GM18519 (cell line): ENCODE measurements around the gene USP47.

ENCODE experiments used
- ATAC-seq: cut with Tn5 transposase; IDR thresholded peaks from one replicate; pipeline ENCODE4 v1.9.1; 2021; ENCODE audit warnings: mild to moderate bottlenecking, moderate library complexity; ENCODE audit not compliant: unreplicated experiment, low FRiP score

Gene USP47

DNA sequence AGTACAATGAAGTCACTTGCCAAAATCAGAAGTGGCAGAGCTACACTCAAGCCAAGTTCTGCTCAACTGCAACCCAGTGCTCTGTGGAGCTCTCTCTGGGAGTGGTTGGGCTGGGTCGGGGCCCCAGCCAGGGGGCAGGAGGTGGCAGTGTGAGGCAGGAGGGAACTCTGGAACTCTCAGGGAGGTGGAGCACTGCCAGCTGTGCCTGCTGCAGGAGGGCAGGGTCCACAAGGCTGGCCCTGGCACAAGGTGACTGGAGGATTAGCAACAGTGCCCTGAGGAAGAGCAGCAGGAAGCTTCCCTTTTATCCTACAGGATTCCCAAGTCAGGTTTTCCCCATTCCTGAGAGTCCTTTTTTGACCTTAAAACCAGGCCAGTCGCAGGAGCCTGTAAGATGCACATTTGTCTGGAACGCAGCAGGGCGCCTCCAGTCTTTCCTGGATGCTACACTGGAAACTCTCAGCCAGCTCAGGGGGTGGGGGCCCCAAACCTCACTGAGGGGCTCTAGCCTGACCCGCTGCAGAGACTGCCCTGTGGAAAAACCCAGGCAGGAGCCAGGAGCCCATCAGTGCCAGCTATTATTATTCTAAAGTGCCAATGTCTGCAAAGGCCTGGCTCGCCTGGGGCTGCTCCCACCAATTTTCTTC lies 134.8 kb downstream of the USP47 start:
- ATAC-seq = no peak

DNA sequence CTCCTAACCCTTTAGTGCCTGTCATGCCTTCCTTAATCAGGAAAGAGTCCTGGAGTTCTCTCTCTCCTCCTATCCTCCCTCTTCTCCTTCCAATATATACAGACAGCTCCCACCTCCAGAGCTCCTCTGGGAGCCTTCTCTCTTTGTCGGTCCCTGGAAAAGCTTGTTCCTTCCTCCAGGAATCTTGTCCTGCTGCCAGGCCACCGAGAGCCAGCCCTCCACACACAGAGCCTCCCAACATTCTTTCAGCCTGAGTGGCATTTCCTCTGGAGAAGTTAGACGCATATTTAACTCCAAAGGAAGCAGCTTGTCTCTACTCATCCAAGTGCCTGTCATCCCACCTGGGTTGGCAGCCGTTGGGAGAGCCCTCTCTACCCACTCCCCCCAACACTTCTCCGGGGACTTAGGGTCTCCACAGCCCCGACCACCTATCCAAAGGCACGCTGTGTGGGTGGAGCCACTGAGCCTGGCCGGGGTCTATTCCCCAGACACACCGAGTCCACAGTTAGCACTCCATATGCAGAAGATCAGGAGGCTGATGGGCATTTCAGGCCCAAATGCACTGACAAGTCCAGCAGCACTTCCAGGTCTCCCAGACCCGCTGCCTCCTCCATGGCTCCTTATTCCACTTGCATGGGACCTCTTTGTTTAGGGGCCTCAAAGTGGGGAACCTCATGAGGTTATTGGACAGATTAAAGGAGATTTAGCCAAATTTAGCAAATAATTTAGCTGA lies 135.6 kb downstream of the USP47 start:
- ATAC-seq = no peak

DNA sequence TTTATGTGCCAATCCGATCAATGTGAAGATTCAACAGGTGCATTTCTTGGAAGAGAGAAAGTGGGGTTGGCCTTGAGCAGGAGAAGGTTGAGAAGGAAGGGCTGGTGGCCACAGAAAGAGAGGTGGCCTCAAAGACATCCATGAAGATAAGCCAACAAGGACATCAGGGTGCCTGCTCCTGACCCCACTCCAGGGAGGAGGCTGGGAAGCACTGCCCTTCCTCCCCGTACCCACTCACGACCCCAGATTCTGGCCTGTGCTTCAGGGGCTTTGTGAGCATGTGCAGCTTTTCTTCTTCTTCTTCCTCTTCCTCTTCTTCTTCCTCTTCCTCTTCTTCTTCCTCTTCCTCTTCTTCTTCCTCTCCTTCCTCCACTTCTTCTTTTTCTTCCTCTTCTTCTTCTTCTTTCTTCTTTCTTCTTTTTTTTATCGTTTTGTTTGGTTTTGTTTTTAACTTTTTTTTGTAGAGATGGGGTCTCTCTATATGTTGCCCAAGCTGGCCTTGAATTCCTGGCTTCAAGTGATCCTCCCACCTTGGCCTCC lies 136.4 kb downstream of the USP47 start:
- no peak for ATAC-seq

DNA sequence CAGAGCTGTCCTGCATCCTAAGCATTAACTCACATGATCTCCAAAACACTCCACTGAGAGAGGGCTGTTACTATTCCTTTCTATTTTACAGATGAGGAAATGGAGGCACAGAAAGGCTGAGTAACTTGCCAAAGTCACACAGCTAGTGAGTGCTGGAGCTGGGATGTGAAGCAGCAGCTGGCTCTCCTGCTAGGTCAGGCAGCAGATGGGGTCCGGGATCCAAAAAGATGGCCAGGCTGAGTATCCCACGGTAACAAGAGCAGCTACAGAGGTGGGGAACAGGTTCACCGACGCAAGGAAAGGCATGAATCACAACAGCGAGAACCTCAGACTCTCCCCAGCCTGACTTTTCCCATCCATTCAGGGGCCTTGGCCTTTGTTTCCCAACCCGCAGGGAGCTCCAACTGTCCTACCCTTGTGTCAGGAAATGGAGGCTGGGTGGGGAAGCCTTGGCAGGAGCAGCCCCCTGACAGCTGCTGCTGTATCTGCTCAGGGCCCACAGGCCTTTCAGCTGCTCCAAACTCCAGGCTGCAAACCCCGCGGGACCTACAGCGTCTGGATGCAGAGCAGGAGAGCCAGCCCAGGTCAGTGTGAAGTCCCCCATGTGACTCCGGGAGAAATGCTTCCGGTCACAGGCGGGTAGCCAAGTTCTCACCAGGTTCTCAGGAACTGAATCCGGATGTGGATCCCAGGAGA lies 137.2 kb downstream of the USP47 start:
- ATAC-seq = no peak

DNA sequence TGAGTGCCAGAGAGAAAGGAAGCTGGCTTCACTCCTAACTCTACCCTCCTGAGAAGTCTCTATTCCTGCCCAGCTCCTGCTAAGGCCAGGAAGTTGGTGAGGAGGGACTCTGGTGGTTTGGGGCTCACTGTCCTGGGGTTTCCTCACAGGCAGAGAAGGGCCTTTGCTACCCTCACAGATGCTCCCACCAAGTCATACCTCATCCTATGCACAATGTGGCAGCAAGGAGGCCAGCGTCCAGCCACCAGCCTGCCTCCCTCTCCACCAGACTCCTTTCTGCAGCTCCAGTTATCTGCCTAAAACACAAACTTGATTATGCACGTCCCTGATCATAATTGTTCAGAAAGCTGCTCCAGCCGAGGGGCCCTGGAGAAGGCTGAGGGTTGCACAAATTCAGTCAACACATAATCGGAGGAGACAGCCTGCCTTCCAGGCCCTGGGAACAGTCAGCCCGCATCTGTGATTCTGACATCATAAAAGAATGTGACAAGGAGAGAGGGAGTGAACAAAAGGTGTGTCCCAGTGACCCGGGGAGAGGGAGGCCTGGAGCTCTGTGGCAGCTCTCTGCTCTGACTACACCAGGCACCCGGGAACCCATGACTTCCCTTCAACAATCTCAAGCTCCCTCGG lies 137.8 kb downstream of the USP47 start:
- no peak for ATAC-seq

DNA sequence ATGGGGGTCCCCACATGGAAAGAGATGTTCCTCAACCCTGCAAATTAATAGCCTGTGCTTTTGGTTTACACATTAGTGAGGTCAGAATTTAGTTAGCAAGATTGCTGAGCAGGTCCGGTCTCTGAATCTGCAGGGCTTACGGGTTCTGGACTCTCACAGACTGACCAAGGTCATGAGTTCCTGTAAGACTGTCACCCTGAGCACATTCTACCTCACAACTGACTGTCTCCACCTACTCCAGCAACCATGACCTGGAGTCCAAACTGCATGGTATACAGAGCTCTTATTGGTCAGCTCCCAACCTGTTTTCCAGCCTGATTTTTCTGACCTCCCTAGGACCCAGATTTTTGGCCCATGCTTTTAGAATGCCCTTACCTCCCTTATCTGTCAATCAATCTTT lies 138.4 kb downstream of the USP47 start:
- ATAC-seq = no peak

DNA sequence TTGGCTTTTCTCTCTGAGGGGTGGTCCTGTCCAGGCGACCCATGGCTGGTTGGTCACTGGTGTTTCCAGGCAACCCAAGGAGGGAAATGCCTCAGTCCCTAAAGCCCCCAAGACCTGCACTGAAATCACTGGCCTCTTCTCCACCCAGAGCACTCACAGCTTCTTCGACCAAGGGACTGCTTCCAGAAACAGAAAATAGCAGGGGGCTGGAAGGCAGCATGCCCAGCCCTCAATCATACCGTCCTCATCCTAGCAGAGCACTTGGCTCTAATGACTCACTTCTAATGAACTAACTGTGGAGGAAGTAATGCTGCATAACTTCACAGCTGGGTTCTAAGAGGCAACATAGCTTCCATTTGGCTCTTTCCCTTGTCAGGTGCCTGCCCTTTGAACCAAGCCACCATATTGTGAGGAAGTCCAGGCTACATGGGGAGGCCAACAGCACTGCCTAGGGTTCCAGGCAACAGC lies 139.1 kb downstream of the USP47 start:
- ATAC-seq = no peak

DNA sequence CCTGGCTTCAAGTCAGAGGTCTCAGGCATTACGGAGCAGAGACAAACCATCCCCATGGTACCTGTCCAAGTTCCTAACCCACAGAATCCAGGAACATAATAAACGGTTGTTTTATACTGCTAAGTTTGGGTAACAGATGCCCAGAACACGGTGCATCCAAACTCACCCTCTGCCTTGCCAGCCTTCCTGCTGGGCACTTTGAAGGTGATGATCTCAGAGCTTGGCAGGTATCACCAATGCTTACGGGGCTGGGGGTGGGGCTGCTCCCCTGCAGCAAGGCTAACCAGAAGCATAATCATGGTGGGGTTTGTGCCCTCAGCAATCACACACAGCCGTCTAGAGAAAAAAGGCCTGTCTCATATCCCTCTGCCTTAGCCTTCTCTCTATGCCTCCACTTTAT lies 139.6 kb downstream of the USP47 start:
- no peak for ATAC-seq

DNA sequence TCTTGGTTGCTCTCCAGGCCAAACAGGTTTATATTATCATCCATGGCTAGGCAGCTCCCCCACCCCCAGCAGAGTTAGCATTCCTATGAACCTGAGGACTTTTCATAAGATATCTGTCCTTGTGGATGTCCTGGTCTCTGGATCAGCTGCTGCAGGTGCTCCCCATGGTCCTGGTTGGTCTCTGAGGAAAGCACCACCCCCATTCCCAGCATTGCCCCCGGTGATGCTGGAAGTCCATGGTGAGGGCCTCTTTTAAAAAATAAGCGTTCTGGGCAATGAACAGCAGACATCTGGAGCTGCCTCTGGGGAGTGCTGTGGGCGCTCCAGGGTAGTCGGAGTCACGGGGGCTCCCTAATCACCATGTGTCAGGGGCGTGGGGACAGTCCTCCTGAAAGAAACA lies 140.1 kb downstream of the USP47 start:
- no peak for ATAC-seq

DNA sequence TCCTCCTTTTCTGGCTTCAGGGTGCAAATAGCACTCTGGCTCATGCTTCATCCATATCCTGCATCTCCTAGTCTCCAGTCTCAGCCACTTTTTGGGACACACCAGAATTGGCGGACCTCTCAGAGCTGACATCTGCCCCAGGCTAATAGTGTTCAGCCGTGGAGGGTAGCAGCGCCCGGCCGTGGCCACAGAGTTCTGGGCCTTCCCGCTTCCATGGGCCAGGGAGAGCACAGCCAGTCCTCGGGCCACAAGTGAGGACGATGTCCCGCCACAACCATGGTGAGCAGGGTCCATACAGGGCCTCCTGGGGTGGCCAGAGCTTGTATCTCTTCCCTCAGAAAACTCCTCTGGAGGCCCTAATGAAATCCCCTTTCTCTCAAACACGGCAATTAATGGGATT lies 140.7 kb downstream of the USP47 start:
- no peak for ATAC-seq

DNA sequence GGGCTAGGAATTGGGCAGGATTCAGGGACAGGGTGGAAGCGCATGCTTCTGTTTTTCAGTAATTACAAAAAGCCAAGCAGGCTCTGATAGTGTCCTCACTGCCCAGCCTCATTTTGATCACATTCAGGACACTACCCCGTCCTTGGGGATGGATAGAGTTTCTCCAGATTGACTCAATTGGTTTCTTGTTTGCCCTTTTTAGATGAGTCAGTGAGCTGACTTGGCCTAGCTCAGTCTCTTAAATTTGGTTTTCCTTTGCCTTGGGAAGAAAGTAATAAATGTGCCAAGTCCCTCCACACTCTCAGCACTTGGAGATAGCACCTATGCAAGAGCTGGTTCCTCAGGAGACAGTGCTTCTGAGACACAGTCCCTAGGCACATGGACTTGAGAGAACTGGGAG lies 141.2 kb downstream of the USP47 start:
- ATAC-seq = no peak

DNA sequence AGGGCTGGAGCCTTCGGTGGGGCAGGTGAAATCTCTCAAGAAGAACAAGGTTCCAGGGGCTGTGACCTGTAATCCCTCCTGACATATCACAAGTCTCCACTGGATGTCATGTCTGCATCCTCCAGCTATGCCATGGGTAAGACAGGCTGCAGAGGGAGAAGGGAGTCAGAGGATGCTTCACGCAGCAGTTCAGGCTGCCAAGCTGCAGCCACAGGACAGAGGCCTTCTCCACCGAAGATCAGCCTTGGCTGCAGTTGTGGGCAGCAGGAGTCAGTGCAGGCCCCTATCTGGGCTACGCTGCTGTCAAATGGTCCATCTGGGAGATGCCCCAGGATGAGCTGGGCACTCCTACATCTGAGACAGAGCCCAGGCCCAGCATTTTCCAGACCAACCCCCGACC lies 141.7 kb downstream of the USP47 start:
- no peak for ATAC-seq

DNA sequence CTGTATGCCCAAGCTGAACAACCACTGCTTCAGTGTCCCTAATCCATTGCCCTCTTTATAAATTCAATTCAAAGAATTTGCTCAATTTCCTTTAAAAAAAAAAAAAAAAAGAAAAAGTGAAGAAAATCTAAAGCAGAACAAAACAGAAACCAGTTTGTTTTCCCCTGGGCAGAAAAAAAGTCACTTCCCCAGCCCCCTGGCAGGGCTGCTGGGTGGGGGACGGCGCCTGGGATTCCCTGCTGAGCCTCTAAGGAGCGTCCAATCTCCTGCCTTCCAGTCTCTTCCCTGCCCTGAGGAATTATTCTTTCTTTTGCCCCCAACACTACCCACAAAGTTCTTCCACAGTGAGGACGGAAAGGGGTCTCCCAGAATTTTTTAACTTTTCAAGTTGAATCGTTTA lies 142.8 kb downstream of the USP47 start:
- ATAC-seq = no peak

DNA sequence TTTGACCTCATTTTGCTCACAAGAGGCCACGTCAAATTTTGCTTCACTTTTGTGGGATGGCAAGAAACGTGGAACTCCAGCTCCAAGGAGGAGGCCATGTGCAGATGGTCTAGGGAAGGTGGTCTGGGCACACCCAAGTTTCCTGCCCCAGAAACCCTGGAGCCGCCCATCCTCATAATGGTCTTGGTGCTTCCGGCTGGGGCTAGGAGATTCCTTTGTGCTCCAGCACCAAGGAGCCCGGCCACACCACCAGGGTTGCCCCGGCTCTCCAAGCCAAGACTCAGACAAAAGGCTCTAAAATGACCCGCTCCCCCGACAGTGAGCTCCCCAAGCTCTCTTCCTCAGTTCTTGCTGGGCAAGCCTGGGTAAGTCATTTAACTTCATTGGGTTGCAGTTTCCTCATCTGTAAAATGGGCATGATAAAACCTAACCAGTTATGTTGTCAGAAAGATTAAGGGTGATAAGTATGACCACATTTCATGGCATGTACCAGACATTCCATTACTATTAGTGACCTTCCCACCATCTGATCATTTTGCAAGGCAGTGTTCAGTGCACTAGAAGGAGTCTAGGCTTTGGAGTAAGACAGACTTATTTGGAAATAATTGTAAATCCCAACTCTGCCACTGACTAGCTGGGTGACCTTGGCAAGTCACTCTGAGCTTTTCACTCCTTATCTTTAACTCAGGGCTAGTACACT lies 143.4 kb downstream of the USP47 start:
- ATAC-seq = no peak

DNA sequence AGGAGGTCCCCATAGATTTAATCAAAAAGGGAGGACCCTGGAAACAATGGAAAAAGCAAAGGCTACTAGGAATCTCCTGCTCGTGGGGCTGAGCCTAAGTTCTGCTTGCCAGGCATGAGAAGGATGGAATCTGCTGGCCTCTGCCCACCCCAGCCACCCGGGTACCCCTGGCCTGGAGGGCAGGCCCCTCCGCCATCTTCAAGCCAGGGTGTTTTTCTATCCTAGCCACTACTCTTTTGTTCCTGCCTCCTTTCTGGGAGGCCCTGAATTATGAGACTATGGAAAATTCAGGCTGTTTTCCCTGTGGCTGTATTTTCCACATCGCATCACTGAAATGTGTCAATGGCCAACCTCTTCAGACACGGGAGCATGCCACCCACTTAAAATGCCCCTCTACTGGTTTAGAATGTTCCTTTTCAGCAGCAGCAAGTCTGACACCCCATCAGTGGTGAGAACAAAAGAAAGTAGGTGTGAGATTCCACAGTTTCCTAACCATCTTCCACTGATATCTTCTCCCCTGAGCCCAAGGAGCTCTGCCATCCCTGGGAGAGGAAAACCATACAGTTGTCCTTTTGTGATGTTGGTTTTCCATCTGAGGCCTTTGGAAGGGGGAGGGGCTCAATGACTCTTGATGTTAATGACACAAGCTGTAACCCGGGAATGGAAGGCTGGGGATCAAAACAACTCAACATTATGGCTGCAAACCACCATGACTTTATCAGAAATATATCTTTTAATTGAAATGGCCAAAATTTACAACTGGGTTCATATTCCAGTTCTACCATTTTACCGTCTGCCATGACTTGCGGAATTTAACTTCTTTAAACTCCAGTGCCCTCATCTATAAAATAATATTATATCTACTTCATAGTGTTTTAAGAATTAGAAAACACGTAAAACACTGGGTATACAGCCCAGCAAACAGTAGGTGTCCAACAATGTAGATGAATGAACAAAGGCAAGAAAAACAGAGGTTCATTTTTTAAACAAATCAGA lies 144.5 kb downstream of the USP47 start:
- no peak for ATAC-seq

DNA sequence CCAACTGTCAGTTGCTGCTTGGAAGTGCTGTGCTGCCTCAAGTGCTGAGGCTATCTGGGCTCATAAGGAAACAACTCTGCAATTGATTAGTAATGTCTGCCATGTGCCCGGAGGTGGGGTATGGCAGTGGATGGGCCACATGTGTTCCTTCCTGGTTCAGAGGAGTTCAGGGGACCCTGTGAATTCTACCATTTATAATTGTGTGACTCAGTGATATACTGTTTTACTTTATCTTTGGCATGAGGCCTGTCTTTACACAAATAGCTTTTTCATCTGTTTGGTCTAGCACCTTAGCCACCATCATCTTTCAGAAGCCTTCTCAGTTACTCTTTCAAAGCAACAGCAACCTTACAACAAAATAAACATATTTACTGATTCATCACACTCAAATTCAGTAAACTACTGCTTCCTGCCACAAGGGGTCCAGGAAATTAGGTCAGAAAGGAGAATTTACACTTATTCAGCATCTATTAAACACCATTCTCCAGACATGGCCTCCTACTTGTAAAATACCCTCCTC lies 145.8 kb downstream of the USP47 start:
- no peak for ATAC-seq

DNA sequence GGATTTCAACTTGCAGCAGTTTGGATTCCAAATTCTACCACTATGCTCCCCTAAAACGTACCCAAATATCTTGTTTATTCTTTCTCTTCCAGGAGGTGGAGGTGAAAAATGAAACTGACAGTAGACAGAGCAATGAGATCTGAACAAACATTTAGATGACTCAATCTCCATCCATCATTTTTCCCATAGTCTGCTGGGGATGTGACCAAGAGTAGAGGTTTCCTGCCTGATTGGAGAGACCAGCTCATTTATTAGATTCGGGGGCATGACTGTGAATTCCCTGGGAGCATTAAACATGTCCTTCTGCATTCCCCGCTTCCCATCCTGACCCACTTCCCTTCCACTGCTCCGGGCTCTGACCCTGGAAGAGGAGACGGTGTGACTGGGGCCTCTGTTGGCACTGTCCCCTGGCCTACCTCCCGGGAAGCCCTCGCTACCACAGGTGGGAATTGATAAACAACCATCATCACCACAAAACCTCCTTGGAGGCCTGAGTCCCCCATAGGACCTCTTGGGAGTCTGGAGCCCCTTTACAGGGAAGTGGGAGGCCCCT lies 146.4 kb downstream of the USP47 start:
- ATAC-seq = no peak

DNA sequence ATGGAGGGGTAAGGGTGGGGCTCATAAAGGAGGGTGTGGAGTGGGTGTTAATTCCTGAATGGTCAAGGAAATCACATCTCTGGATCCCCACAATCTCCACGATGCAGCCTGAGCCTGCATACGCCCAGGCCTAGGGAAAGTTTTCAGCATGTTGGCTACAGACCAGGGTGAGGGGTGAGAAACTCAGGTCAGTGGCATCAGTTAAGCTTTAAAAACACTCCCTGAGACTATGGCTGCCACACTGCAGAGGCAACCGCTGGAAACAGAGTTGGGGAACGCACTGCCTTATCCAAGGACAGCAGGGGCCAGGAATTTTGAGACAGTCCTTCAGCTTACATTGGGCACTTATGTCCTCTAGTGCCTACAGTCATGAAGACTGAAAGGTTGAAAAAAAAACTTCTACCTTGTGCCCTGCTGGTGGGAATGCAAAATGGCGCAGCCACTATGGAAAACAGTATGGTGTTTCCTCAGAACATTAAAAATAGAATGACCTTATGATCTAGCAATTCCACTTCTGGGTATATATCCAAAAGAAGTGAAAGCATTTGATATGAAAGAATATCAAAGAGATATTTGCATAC lies 147.0 kb downstream of the USP47 start:
- no peak for ATAC-seq
